ENCODE results near the gene HRH2.

Gene HRH2

GRCh38 chr5:175695161-175696126 is 37.6 kb downstream of the HRH2 start:
- Histone ChIP-seq H3K9me3 (replicated peaks; ENCODE audit: low read length) (peaks cover 5% of the 10 kb centered on the region), H3K4me2 (ENCODE audit: low read length) (no peak overlapping the region), H3K9ac (ENCODE audit: low read depth, low read length) (no peak overlapping the region), H3K4me3 (ENCODE audit: low read length) (no peak overlapping the region), H3K4me1 (ENCODE audit: control insufficient read depth, insufficient read depth, low read length) (no peaks in the 10 kb centered on the region), H3K27me3 (ENCODE audit: control insufficient read depth, insufficient read depth, low read length) (no peaks in the 10 kb centered on the region), H3K36me3 (ENCODE audit: insufficient read depth, low read length) (no peaks in the 10 kb centered on the region)

DNA sequence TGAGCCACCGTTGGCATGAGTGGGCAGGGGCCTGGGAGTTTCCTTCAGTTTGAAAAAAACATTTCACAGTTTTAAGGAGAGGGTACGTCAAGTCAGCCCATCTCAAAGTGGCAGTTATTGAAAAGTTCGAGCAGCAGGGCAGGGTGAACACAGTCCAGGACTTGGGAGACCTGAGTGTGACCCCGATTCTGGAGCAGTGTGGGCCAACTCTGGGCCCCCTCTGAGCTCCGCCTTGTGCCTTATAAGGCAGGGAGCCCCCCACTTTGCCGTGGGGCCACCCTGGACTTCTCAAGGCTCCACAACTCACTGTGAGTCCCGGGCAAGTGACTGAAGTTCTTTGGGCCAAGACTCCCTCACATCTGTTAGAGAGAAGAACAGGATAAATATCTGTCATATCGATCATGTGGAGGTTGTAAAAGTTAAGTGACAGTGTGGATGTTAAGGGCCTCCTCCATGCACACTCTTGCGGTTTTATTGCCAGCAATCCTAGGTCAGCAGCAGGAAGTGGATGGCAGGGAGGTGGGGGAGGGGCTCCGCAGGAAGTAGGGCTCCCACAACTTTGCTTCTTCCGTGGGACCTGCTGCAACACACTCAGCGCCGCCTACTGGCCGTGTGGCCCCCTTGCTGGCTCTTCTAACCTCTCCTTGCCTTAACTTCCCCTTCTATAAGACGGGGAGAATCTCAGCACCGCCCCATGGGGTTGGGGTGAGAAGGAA is 38.4 kb downstream of the HRH2 start:
- H3K4me1 ChIP-seq (ENCODE audit: control insufficient read depth, insufficient read depth, low read length) = no peaks in the 10 kb centered on the region

GRCh38 chr5:175696855-175697198 is 39.0 kb downstream of the HRH2 start:
- H3K9ac ChIP-seq (ENCODE audit: low read depth, low read length) = no peak overlapping the region
- H3K4me1 ChIP-seq (ENCODE audit: control insufficient read depth, insufficient read depth, low read length) = no peaks in the 10 kb centered on the region
- no peaks in the 10 kb centered on the region for H3K36me3 ChIP-seq (ENCODE audit: insufficient read depth, low read length)
- H3K27me3 ChIP-seq (ENCODE audit: control insufficient read depth, insufficient read depth, low read length) = no peaks in the 10 kb centered on the region
- no peak overlapping the region for H3K4me3 ChIP-seq (ENCODE audit: low read length)
- H3K4me2 ChIP-seq (ENCODE audit: low read length) = no peak overlapping the region
- H3K9me3 ChIP-seq (replicated peaks; ENCODE audit: low read length) = peaks cover 5% of the 10 kb centered on the region

More for the DNA sequence above, 38.4 kb downstream of the HRH2 start:
- H3K36me3 ChIP-seq (ENCODE audit: insufficient read depth, low read length) = no peaks in the 10 kb centered on the region
- no peak overlapping the region for H3K4me3 ChIP-seq (ENCODE audit: low read length)
- H3K27me3 ChIP-seq (ENCODE audit: control insufficient read depth, insufficient read depth, low read length) = no peaks in the 10 kb centered on the region
- H3K9ac ChIP-seq (ENCODE audit: low read depth, low read length) = no peak overlapping the region
- H3K9me3 ChIP-seq (replicated peaks; ENCODE audit: low read length) = peaks cover 5% of the 10 kb centered on the region
- no peak overlapping the region for H3K4me2 ChIP-seq (ENCODE audit: low read length)

GRCh38 chr5:175697846-175698245 is 40.0 kb downstream of the HRH2 start:
- Histone ChIP-seq H3K27me3 (ENCODE audit: control insufficient read depth, insufficient read depth, low read length) (no peaks in the 10 kb centered on the region), H3K4me3 (ENCODE audit: low read length) (no peak overlapping the region), H3K9ac (ENCODE audit: low read depth, low read length) (no peak overlapping the region), H3K4me1 (ENCODE audit: control insufficient read depth, insufficient read depth, low read length) (no peaks in the 10 kb centered on the region), H3K9me3 (replicated peaks; ENCODE audit: low read length) (peaks cover 5% of the 10 kb centered on the region), H3K36me3 (ENCODE audit: insufficient read depth, low read length) (no peaks in the 10 kb centered on the region), H3K4me2 (ENCODE audit: low read length) (no peak overlapping the region)

DNA sequence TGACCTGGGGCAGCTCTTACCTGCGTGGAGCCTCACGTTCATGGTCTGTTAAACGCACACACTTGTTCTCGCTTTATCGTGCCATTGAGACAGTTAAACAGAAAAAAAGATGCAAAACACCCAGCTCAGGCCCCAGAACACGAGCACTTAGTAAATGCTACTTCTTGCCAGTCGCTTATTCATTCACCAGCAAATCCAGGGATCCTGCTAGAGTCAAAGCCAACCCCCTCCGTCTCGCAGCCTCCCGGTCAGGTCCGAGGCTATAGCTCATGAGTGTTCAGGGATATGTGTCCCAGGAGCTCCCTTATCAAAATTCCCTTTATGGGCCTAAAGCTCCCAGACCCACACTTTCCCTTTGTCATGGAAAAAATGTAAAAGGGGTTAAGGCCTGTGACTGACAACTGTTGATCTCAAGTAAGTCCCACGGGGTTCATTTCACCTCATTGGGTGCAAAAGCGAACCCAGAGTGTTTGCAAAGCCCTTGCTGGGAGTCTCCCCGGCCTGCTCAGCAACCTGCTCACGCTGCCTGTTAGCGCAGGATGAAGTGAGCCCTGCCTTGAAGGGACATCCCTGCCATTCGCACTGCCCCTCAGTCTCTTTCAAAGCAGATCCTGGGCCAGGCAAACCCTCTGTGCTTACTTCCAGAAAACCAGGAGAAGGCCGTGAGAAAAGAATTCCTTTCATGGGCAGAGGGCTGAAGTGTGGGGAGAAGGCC is 40.7 kb downstream of the HRH2 start:
- no peaks in the 10 kb centered on the region for H3K27me3 ChIP-seq (ENCODE audit: control insufficient read depth, insufficient read depth, low read length)
- no peaks in the 10 kb centered on the region for H3K4me1 ChIP-seq (ENCODE audit: control insufficient read depth, insufficient read depth, low read length)
- H3K36me3 ChIP-seq (ENCODE audit: insufficient read depth, low read length) = no peaks in the 10 kb centered on the region
- H3K4me3 ChIP-seq (ENCODE audit: low read length) = no peak overlapping the region
- no peak overlapping the region for H3K9ac ChIP-seq (ENCODE audit: low read depth, low read length)
- peaks cover 5% of the 10 kb centered on the region for H3K9me3 ChIP-seq (replicated peaks; ENCODE audit: low read length)
- H3K4me2 ChIP-seq (ENCODE audit: low read length) = no peak overlapping the region

DNA sequence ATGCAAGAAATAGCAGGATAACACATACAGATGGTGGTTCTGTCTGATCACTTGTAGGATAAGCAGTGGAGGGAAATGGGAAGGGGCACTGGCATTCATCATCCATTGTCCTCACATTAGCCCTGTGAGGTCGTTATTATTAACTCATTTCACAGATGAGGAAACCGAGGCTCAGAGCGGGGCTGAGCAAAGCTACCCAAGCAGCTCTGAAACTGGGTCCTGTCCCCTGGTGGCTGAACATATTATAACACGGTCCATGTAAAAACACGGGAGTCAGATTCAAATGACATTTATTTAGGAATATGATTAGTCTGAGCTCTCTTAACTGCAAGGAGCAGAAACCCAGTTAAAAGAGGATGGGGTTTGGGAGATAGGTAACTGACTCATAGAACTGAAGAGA is 43.1 kb downstream of the HRH2 start:
- no peaks in the 10 kb centered on the region for H3K4me1 ChIP-seq (ENCODE audit: control insufficient read depth, insufficient read depth, low read length)
- no peak overlapping the region for H3K4me2 ChIP-seq (ENCODE audit: low read length)
- no peak overlapping the region for H3K9ac ChIP-seq (ENCODE audit: low read depth, low read length)
- H3K27me3 ChIP-seq (ENCODE audit: control insufficient read depth, insufficient read depth, low read length) = no peaks in the 10 kb centered on the region
- no peak overlapping the region for H3K4me3 ChIP-seq (ENCODE audit: low read length)
- peaks cover 5% of the 10 kb centered on the region for H3K9me3 ChIP-seq (replicated peaks; ENCODE audit: low read length)
- H3K36me3 ChIP-seq (ENCODE audit: insufficient read depth, low read length) = no peaks in the 10 kb centered on the region

- Histone ChIP-seq H3K4me2 (ENCODE audit: low read length) (no peak overlapping the region), H3K27me3 (ENCODE audit: control insufficient read depth, insufficient read depth, low read length) (no peaks in the 10 kb centered on the region), H3K4me3 (ENCODE audit: low read length) (no peak overlapping the region), H3K9ac (ENCODE audit: low read depth, low read length) (no peak overlapping the region), H3K4me1 (ENCODE audit: control insufficient read depth, insufficient read depth, low read length) (no peaks in the 10 kb centered on the region), H3K36me3 (ENCODE audit: insufficient read depth, low read length) (no peaks in the 10 kb centered on the region), H3K9me3 (replicated peaks; ENCODE audit: low read length) (peaks cover 5% of the 10 kb centered on the region)
Observed at GRCh38 chr5:175701797-175702196, 43.9 kb downstream of the HRH2 start.

GRCh38 chr5:175706499-175706898 is 48.6 kb downstream of the HRH2 start:
- Histone ChIP-seq H3K36me3 (ENCODE audit: insufficient read depth, low read length) (no peaks in the 10 kb centered on the region), H3K27me3 (ENCODE audit: control insufficient read depth, insufficient read depth, low read length) (no peaks in the 10 kb centered on the region), H3K4me3 (ENCODE audit: low read length) (no peak overlapping the region), H3K4me2 (ENCODE audit: low read length) (no peak overlapping the region), H3K9me3 (replicated peaks; ENCODE audit: low read length) (peaks cover 3% of the 10 kb centered on the region), H3K9ac (ENCODE audit: low read depth, low read length) (no peak overlapping the region), H3K4me1 (ENCODE audit: control insufficient read depth, insufficient read depth, low read length) (no peaks in the 10 kb centered on the region)

GRCh38 chr5:175707751-175708375 is 50.0 kb downstream of the HRH2 start:
- Histone ChIP-seq H3K4me1 (ENCODE audit: control insufficient read depth, insufficient read depth, low read length) (no peaks in the 10 kb centered on the region), H3K4me3 (ENCODE audit: low read length) (no peak overlapping the region), H3K4me2 (ENCODE audit: low read length) (no peak overlapping the region), H3K9ac (ENCODE audit: low read depth, low read length) (no peak overlapping the region), H3K36me3 (ENCODE audit: insufficient read depth, low read length) (no peaks in the 10 kb centered on the region), H3K27me3 (ENCODE audit: control insufficient read depth, insufficient read depth, low read length) (no peaks in the 10 kb centered on the region), H3K9me3 (replicated peaks; ENCODE audit: low read length) (peaks cover 3% of the 10 kb centered on the region)

DNA sequence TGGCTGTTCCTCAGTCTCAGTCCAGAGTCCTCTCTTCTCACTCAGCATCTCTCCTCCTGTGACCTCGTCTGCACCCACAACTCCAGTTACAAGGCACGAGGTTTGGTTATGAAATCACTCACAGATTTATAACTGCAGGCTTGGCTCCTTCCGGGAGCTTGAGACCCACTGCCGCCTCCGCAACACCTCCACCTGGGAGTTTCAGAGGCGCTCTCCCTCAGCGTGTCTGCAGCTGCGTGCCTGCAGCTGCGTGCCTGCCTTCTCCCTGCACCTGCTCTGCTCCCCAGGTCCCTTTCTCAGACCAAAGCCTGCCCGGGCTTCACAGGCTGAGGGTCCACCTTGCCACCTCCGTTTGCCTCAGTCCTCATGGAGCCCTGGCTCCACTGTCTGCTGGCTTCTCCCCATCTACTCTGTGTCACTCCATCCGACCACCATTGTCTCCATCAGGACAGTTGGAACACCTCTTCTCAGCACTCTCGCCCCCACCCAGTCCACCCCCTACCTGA is 51.5 kb downstream of the HRH2 start:
- Histone ChIP-seq H3K9ac (ENCODE audit: low read depth, low read length) (no peak overlapping the region), H3K36me3 (ENCODE audit: insufficient read depth, low read length) (no peaks in the 10 kb centered on the region), H3K27me3 (ENCODE audit: control insufficient read depth, insufficient read depth, low read length) (no peaks in the 10 kb centered on the region), H3K4me2 (ENCODE audit: low read length) (no peak overlapping the region), H3K4me1 (ENCODE audit: control insufficient read depth, insufficient read depth, low read length) (no peaks in the 10 kb centered on the region), H3K9me3 (replicated peaks; ENCODE audit: low read length) (peaks cover 3% of the 10 kb centered on the region), H3K4me3 (ENCODE audit: low read length) (no peak overlapping the region)

- H3K4me3 ChIP-seq (ENCODE audit: low read length) = no peak overlapping the region
Observed at GRCh38 chr5:175710326-175710725, 52.5 kb downstream of the HRH2 start.

More at GRCh38 chr5:175710326-175710725, 52.5 kb downstream of the HRH2 start:
- Histone ChIP-seq H3K9ac (ENCODE audit: low read depth, low read length) (no peak overlapping the region), H3K9me3 (replicated peaks; ENCODE audit: low read length) (peaks cover 3% of the 10 kb centered on the region), H3K4me2 (ENCODE audit: low read length) (no peak overlapping the region), H3K27me3 (ENCODE audit: control insufficient read depth, insufficient read depth, low read length) (no peaks in the 10 kb centered on the region), H3K36me3 (ENCODE audit: insufficient read depth, low read length) (no peaks in the 10 kb centered on the region), H3K4me1 (ENCODE audit: control insufficient read depth, insufficient read depth, low read length) (no peaks in the 10 kb centered on the region)
